ENCODE measurements around the gene LAPTM5. TPM values are rescaled to one million over a fixed set of nuclear protein-coding genes. Genes with fewer than 3 reads are reported as not detected.

Gene LAPTM5
- total and polyA plus RNA-seq, 2 of the 8 experiments (the other 6 are each of a cell fraction or from before 2014, with no cell fraction given): 0.37 to 1.4 TPM

GRCh38 chr1:30726773-30727684 is 30.5 kb downstream of the LAPTM5 start:
- no peak overlapping the region for H2AFZ ChIP-seq (ENCODE audit: low read length)
- H3K9ac ChIP-seq (replicated peaks in 1 of 4; ENCODE audit: extremely low read depth in 1 of 4, low read depth in 3 of 4, low read length in 3 of 4): peak overlapping the region in 1 of 4 experiments; percentile 10; a peak in 1 of 7 replicates
- H3K4me1 ChIP-seq (replicated peaks in 1 of 4; ENCODE audit: control insufficient read depth in 3 of 4, insufficient read depth in 4 of 4, low read length in 3 of 4): peaks cover 0 to 7% (median 2%) of the 10 kb centered on the region in 4 experiments; a peak in 4 of 7 replicates
- H2BK120ac ChIP-seq (replicated peaks; ENCODE audit: low read depth, low read length): no peak overlapping the region
- H3K4me3 ChIP-seq (ENCODE audit: extremely low read depth in 1 of 4, insufficient read depth in 2 of 4, low read depth in 3 of 4, low read length in 4 of 4): no peak overlapping the region
- H3K27ac ChIP-seq (ENCODE audit: low read depth, low read length): no peak overlapping the region
- FAIRE-seq: no peak
- 0 out of 2 replicates have a peak overlapping the region, but pooled peaks have one; percentile 40 for H2BK15ac ChIP-seq (ENCODE audit: low read length)
- H3K4me2 ChIP-seq (ENCODE audit: insufficient read depth in 1 of 2, low read depth in 2 of 2, low read length in 2 of 2): no peak overlapping the region
- H2BK12ac ChIP-seq (ENCODE audit: low read depth, low read length): peak overlapping the region; percentile 63; the same call in 1 of the 2 replicates
- H2AK5ac ChIP-seq (ENCODE audit: low read depth, low read length): no peak overlapping the region
- no peaks in the 10 kb centered on the region for H3K79me2 ChIP-seq (ENCODE audit: control insufficient read depth in 1 of 2, insufficient read depth in 2 of 2, low read length in 2 of 2)
- WGBS, 2 experiments (ENCODE audit: extremely low coverage in 1 of 2, insufficient coverage in 1 of 2, insufficient read length in 1 of 2, insufficient replicate concordance in 2 of 2, low coverage in 1 of 2, low lambda C conversion rate in 2 of 2, missing lambda C conversion rate in 1 of 2): 86% methylated on average over 15 of the region's 15 CpGs; no CpG with 5 or more reads in 1 of the 2 experiments
- 0 out of 2 replicates have a peak overlapping the region, but pooled peaks have one; percentile 9 for H3K18ac ChIP-seq (ENCODE audit: extremely low read depth, low read length)
- H3K9me3 ChIP-seq (ENCODE audit: insufficient read depth in 2 of 2, low read depth in 1 of 2, low read length in 1 of 2): no peaks in the 10 kb centered on the region
- no peak overlapping the region for H3K4ac ChIP-seq (replicated peaks; ENCODE audit: insufficient read length, low read depth, low read length)
- H3K79me1 ChIP-seq (ENCODE audit: low read depth, low read length): no peaks in the 10 kb centered on the region
- no peak overlapping the region for H3K56ac ChIP-seq (replicated peaks; ENCODE audit: insufficient read length, low read depth, low read length)
- H3K23me2 ChIP-seq (ENCODE audit: low read depth, low read length): peaks cover under 1% of the 10 kb centered on the region; the same call in 1 of the 2 replicates
- no peaks in the 10 kb centered on the region for H3K27me3 ChIP-seq (replicated peaks in 1 of 4; ENCODE audit: control insufficient read depth in 3 of 4, extremely low read depth in 1 of 4, insufficient read depth in 3 of 4, low read length in 3 of 4)
- no peak overlapping the region for H3K23ac ChIP-seq (ENCODE audit: insufficient read length)
- no peak overlapping the region for H4K5ac ChIP-seq (ENCODE audit: insufficient read length, low read depth, low read length)
- H4K20me1 ChIP-seq (replicated peaks in 1 of 2; ENCODE audit: control insufficient read depth in 1 of 2, insufficient read depth in 2 of 2, low read length in 2 of 2): no peaks in the 10 kb centered on the region
- no peak overlapping the region for H4K8ac ChIP-seq (ENCODE audit: extremely low read depth, insufficient read depth, low read length)
- no peaks in the 10 kb centered on the region for H3K36me3 ChIP-seq (ENCODE audit: control insufficient read depth in 2 of 4, insufficient read depth in 4 of 4, low read length in 3 of 4)
- no peak overlapping the region for H4K91ac ChIP-seq (replicated peaks; ENCODE audit: insufficient read length, low read length)
- H2BK5ac ChIP-seq (ENCODE audit: low read depth, low read length): 0 out of 2 replicates have a peak overlapping the region, but pooled peaks have one; percentile 31
- POLR2A ChIA-PET (ENCODE audit: partially characterized antibody): interaction anchor here (0.6 to 1.8 kb wide), 3 partner anchors 8 to 849 kb away, joined by 3 to 5 read pairs (median 5); no protein-coding TSS in a partner anchor
- CTCF ChIA-PET (ENCODE audit: partially characterized antibody): interaction anchor here (0.6 to 55.1 kb wide), 17 partner anchors 7 to 347 kb away, joined by 3 to 1640 read pairs (median 5); partner anchors contain the start of gene LAPTM5
- H3K14ac ChIP-seq (ENCODE audit: insufficient read length): no peak overlapping the region
- H2BK20ac ChIP-seq (ENCODE audit: low read length): peak overlapping the region; percentile 75; the same call in 1 of the 2 replicates
- no peak for DNase-seq (ENCODE audit: low read depth in 1 of 2, low spot score in 2 of 2)
- TF ChIP-seq ZNF274 (IDR thresholded peaks at IDR 0.05; ENCODE audit: borderline replicate concordance, extremely low read depth, low read length): no peak
